A549 (cell line): Measurements from ENCODE around the gene C1QC. TPM values are rescaled to one million over a fixed set of nuclear protein-coding genes. Genes with fewer than 3 reads are reported as not detected.

Experiments used
- ATAC-seq, 2 experiments: fragments of 200-7000 bp in 1 of 2; fragments of >200 bp in 1 of 2; cut with Nextera tagmentation in 1 of 2; cut with Tn5 transposase in 1 of 2; 3 replicates each; pipeline versions ENCODE4 v1.8.0 to v1.9.1; 2018 to 2020; ENCODE audit warnings: mild to moderate bottlenecking in 1 of 2, moderate library complexity in 1 of 2
- CTCF ChIA-PET: fragments of 300-600 bp; sonication (Branson Sonifier 250); formaldehyde crosslinking; extraction: SDS; loops from one replicate; lab custom pipeline; 2021; ENCODE audit warnings: antibody characterized with exemption, inconsistent platforms; lab: Yijun Ruan, JAX
- POLR2A ChIA-PET: fragments of 350-600 bp; formaldehyde crosslinking; extraction: SDS; loops from one replicate; lab custom pipeline; 2021; ENCODE audit warnings: antibody characterized with exemption, inconsistent platforms; lab: Yijun Ruan, JAX
- DNase-seq, 2 experiments: peaks; one replicate each; pipeline versions ENCODE4 v3.0.0 to v3.0.0-alpha.2; 2011 to 2016; ENCODE audit warnings: low read depth in 1 of 2, low spot score in 1 of 2
- FAIRE-seq: peaks from 2 replicates; lab custom pipeline; 2011; peaks lifted over from hg19 to GRCh38; lab: Jason Lieb, UNC
- H3K27ac ChIP-seq, 2 experiments: fragments of >200 bp; sonication (Bioruptor Twin); formaldehyde crosslinking; 3 replicates each; pipeline ENCODE4 v1.5.1; 2016 to 2017
- H3K4me1 ChIP-seq: fragments of >200 bp; sonication (Bioruptor Twin); formaldehyde crosslinking; 3 replicates; pipeline ENCODE4 v1.6.1; 2016
- H3K4me2 ChIP-seq: fragments of >200 bp; sonication (Bioruptor Twin); formaldehyde crosslinking; 3 replicates; pipeline ENCODE4 v1.6.1; 2016
- H3K4me3 ChIP-seq: fragments of >200 bp; sonication (Bioruptor Twin); formaldehyde crosslinking; 3 replicates; pipeline ENCODE4 v1.5.1; 2016
- H3K9me3 ChIP-seq: fragments of >200 bp; sonication (Bioruptor Twin); formaldehyde crosslinking; 3 replicates; pipeline ENCODE4 v1.6.1; 2016
- CBX2 ChIP-seq: fragments of 200-600 bp; sonication (generic); IDR thresholded peaks from 2 replicates; pipeline ENCODE4 v1.6.1; 2016; ENCODE audit warnings: low read depth, mild to moderate bottlenecking, borderline replicate concordance
- CBX8 ChIP-seq: fragments of 200-600 bp; sonication (generic); IDR thresholded peaks from 2 replicates; pipeline ENCODE4 v1.6.1; 2016
- HEYL ChIP-seq: fragments of 250-450 bp; sonication (Bioruptor Pico); IDR thresholded peaks from 2 replicates; pipeline ENCODE4 v1.8.0; 2021; ENCODE audit warnings: mild to moderate bottlenecking, moderate library complexity
- HOXA7 ChIP-seq: fragments of 250-450 bp; sonication (Bioruptor Pico); IDR thresholded peaks from 2 replicates; pipeline ENCODE4 v1.5.0; 2020; ENCODE audit warnings: mild to moderate bottlenecking, moderate library complexity
- HOXB5 ChIP-seq: fragments of 250-450 bp; sonication (Bioruptor Pico); IDR thresholded peaks from 2 replicates; pipeline ENCODE4 v1.5.0; 2020; ENCODE audit warnings: mild to moderate bottlenecking, moderate library complexity
- JUN ChIP-seq, 2 experiments: fragments of >200 bp; sonication (Bioruptor Twin); formaldehyde crosslinking; IDR thresholded peaks; 2 replicates in 1 of 2; 3 replicates in 1 of 2; pipeline ENCODE4 v1.6.1; 2016 to 2017
- JUNB ChIP-seq: fragments of >200 bp; sonication (Bioruptor Twin); formaldehyde crosslinking; IDR thresholded peaks from 2 replicates; pipeline ENCODE4 v1.6.1; 2016
- MAZ ChIP-seq: fragments of 150-350 bp; IDR thresholded peaks from 2 replicates; pipeline ENCODE4 v1.6.1; 2014; ENCODE audit warnings: antibody characterized with exemption, low read depth, low read length, borderline replicate concordance
- NR3C1 ChIP-seq: fragments of >200 bp; sonication (Bioruptor Twin); formaldehyde crosslinking; IDR thresholded peaks from 3 replicates; pipeline ENCODE4 v1.6.1; 2017
- PHF8 ChIP-seq: fragments of 200-600 bp; sonication (generic); IDR thresholded peaks from 2 replicates; pipeline ENCODE4 v1.6.1; 2016; ENCODE audit warnings: low read depth, mild to moderate bottlenecking, antibody characterized with exemption, moderate library complexity, borderline replicate concordance
- POLR2A ChIP-seq: IDR thresholded peaks from 2 replicates; pipeline ENCODE4 v1.6.1; 2012; ENCODE audit warnings: mild to moderate bottlenecking, low read length
- POLR2AphosphoS2 ChIP-seq: conservative IDR thresholded peaks from 2 replicates; pipeline ENCODE4 v1.6.1; 2012; ENCODE audit warnings: low read length, improper control_type of control experiment, inconsistent platforms
- RARB ChIP-seq: fragments of 250-450 bp; sonication (Bioruptor Pico); IDR thresholded peaks from 2 replicates; pipeline ENCODE4 v1.8.0; 2021; ENCODE audit warnings: mild to moderate bottlenecking, moderate library complexity
- TFCP2L1 ChIP-seq: fragments of 250-450 bp; sonication (Bioruptor Pico); IDR thresholded peaks from 2 replicates; pipeline ENCODE4 v1.5.0; 2021; ENCODE audit warnings: mild to moderate bottlenecking
- TP53 ChIP-seq: fragments of 250-450 bp; sonication (Bioruptor Pico); IDR thresholded peaks from 2 replicates; pipeline ENCODE4 v1.5.0; 2021; ENCODE audit warnings: mild to moderate bottlenecking, moderate library complexity
- ZFP36 ChIP-seq: fragments of 450-650 bp; IDR thresholded peaks from 2 replicates; pipeline ENCODE4 v1.6.1; 2014; ENCODE audit warnings: borderline replicate concordance; ENCODE audit not compliant: partially characterized antibody
- ZNF302 ChIP-seq: fragments of 250-450 bp; sonication (Bioruptor Pico); IDR thresholded peaks from 2 replicates; pipeline ENCODE4 v1.9.0; 2021; ENCODE audit warnings: inconsistent platforms, mild to moderate bottlenecking, moderate library complexity
- WGBS: methylation state at CpG from one replicate; pipeline ENCODE4 v1.1.6; 2017; ENCODE audit errors: missing lambda C conversion rate; 5-methylcytosine and 5-hydroxymethylcytosine counted together
- polyA plus RNA-seq, 4 experiments: library from polyadenylated mRNA; depleted of rRNA in 3 of 4; stranded (reverse); fragments of >200 nt; fragmentation: RNase III in 1 of 4; extraction: RNeasy Plus Mini Kit Qiagen cat#74134 plus additional on column Dnase treatment in 1 of 4; gene quantifications; 2 replicates in 3 of 4; 3 replicates in 1 of 4; pipeline ENCODE4 v1.2.3, GENCODE V29; 2011 to 2017
- TF ChIP-seq, protein P1 (sequence below): fragments of 250-450 bp; sonication (Bioruptor Pico); IDR thresholded peaks from 2 replicates; pipeline ENCODE4 v1.5.0; 2020; ENCODE audit warnings: low read depth, mild to moderate bottlenecking, moderate library complexity
- TF ChIP-seq, protein P2 (sequence below): fragments of 250-450 bp; sonication (Bioruptor Pico); IDR thresholded peaks from 2 replicates; pipeline ENCODE4 v1.5.0; 2021; ENCODE audit warnings: mild to moderate bottlenecking, moderate library complexity, borderline replicate concordance

C1QC gene
- polyA plus RNA-seq, 2 of the 4 experiments (the other 2 are of a cell fraction) = not detected

DNA sequence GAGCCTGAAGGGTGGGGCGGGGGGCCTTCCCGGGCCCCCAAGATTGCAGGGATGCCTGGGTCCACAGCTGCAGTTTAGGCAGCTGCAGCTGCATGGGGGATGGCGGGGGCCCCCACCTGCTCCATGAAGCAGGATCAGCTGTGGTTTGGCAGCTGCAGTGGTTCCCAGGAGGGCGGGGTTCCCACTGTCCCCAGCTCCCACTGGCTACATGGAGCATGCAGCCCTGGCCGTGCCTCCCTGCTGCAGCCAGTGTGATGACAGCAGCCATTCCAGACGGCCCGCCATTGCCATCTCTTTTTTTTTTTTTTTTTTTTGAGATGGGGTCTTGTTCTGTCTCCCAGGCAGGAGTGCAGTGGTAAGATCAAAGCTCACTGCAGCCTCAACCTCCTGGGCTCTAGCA lies 8.0 kb upstream of the C1QC start:
- CTCF ChIA-PET = interaction anchor here (1.7 to 2.4 kb wide), 3 partner anchors 215 to 295 kb away, joined by 8 to 17 read pairs (median 11); no protein-coding TSS in a partner anchor

DNA sequence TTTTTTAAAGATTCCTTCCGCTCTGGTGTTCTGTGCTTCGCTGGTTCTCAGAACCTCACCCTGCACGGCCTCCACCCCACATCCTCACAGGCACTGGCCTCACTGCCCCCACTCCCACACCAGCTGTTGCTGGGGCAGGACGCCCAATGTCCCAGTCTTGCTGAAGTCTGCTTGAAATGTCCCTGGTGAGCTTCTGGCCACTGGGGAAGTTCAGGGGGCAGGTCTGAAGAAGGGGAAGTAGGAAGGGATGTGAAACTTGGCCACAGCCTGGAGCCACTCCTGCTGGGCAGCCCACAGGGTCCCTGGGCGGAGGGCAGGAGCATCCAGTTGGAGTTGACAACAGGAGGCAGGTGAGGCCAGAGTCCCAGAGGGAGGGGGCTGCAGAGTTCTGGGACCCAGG lies 7.1 kb upstream of the C1QC start, which contains the start of gene C1QA:
TSS of gene C1QA (plus strand) at position 276 of the 400 bp plus-strand sequence. CDS start 989 bp downstream, outside the sequence.
- POLR2A ChIA-PET = no interaction called here
- 32% methylated on average over 4 of the region's 5 CpGs for WGBS

More for the DNA sequence above, 8.0 kb upstream of the C1QC start:
- WGBS = 36% methylated on average over 4 of the region's 7 CpGs
- ATAC-seq = no peak
- Histone ChIP-seq H3K4me2 (no peak overlapping the region), H3K27ac (no peak overlapping the region), H3K4me3 (no peak overlapping the region), H3K9me3 (no peaks in the 10 kb centered on the region), H3K4me1 (no peaks in the 10 kb centered on the region)
- TF ChIP-seq HOXA7 (CRISPR knock-in tag) (no peak), TFCP2L1 (CRISPR knock-in tag) (no peak), HOXB5 (CRISPR knock-in tag) (no peak), TP53 (CRISPR knock-in tag) (no peak), JUN (IDR thresholded peaks at IDR 0.05) (no peak), MAZ (no peak), ZFP36 (no peak), NR3C1 (no peak)
- TF ChIP-seq, protein P1, sequence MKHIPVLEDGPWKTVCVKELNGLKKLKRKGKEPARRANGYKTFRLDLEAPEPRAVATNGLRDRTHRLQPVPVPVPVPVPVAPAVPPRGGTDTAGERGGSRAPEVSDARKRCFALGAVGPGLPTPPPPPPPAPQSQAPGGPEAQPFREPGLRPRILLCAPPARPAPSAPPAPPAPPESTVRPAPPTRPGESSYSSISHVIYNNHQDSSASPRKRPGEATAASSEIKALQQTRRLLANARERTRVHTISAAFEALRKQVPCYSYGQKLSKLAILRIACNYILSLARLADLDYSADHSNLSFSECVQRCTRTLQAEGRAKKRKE = no peak
- FAIRE-seq = no peak
- POLR2A ChIA-PET = no interaction called here
- DNase-seq = no peak

DNA sequence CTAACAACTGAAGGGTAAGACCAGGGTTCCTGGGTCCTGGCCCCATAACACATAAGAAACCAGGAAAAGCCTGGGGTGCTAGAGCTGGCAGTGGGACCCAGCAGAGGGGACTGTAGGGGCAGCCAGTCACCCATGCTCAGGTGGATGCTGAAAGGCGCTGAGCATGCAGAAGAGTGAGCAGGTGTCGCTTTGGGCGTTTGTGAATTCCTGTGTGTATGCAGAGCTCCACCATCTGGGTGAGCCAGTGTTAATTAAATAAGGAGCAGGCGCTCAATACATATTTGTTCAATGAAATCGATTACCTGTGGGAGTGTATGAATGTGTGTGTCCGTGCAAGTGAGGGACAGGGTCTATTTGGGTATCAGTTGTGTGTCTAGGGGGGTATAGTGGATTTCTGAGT lies 6.5 kb upstream of the C1QC start:
- Histone ChIP-seq H3K4me2 (no peak overlapping the region), H3K4me1 (0 out of 3 replicates have a peak, but pooled peaks cover 5% of the 10 kb centered on the region), H3K27ac (no peak overlapping the region), H3K9me3 (no peaks in the 10 kb centered on the region), H3K4me3 (no peak overlapping the region)
- 42% methylated on average over 6 of the region's 6 CpGs for WGBS
- no peak for DNase-seq
- ATAC-seq = no peak
- TF ChIP-seq TFCP2L1 (CRISPR knock-in tag) (no peak), RARB (CRISPR knock-in tag) (no peak), POLR2A (no peak), HEYL (CRISPR knock-in tag) (no peak), CBX8 (no peak), CBX2 (no peak), PHF8 (no peak), JUNB (no peak), ZNF302 (CRISPR knock-in tag) (no peak)
- TF ChIP-seq, protein P2, sequence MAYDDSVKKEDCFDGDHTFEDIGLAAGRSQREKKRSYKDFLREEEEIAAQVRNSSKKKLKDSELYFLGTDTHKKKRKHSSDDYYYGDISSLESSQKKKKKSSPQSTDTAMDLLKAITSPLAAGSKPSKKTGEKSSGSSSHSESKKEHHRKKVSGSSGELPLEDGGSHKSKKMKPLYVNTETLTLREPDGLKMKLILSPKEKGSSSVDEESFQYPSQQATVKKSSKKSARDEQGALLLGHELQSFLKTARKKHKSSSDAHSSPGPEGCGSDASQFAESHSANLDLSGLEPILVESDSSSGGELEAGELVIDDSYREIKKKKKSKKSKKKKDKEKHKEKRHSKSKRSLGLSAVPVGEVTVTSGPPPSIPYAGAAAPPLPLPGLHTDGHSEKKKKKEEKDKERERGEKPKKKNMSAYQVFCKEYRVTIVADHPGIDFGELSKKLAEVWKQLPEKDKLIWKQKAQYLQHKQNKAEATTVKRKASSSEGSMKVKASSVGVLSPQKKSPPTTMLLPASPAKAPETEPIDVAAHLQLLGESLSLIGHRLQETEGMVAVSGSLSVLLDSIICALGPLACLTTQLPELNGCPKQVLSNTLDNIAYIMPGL (CRISPR knock-in tag) = no peak
- no peak for FAIRE-seq
- ChIA-PET POLR2A (no interaction called here), CTCF (interaction anchor here (0.5 to 2.4 kb wide), 4 partner anchors 15 to 314 kb away, joined by 3 to 17 read pairs (median 6); no protein-coding TSS in a partner anchor)

More for the DNA sequence above, 7.1 kb upstream of the C1QC start, which contains the start of gene C1QA:
- Histone ChIP-seq H3K4me2 (no peak within 1 kb of the TSS), H3K27ac (no peak within 1 kb of the TSS), H3K4me1 (no peaks in the 10 kb centered on the region), H3K4me3 (no peak within 1 kb of the TSS), H3K9me3 (no peaks in the 10 kb centered on the region)
- ATAC-seq = no peak
- no peak for FAIRE-seq
- no peak for DNase-seq
- TF ChIP-seq POLR2AphosphoS2 = no peak
- CTCF ChIA-PET = interaction anchor here (1.3 to 2.4 kb wide), 3 partner anchors 216 to 315 kb away, joined by 3 to 17 read pairs (median 8); no protein-coding TSS in a partner anchor
